Measurements from ENCODE around the gene PRRC2C. TPM values are rescaled to one million over a fixed set of nuclear protein-coding genes. Genes with fewer than 3 reads are reported as not detected.
"Not testable (repeated sequence)": the region's sequence is repeated elsewhere in the genome, so short reads cannot be mapped to it uniquely, and the experiment has no call there.

The PRRC2C gene
- total RNA-seq, 1 experiment from 2014 or later, result 267 TPM

- Histone ChIP-seq H4K20me1 (ENCODE audit: control insufficient read depth, insufficient read depth, insufficient read length) (no peaks in the 10 kb centered on the region), H2BK20ac (ENCODE audit: low read depth, low read length, poor library complexity, severe bottlenecking) (no peak overlapping the region), H2BK15ac (ENCODE audit: low read depth, low read length) (no peak overlapping the region), H3K23me2 (ENCODE audit: insufficient read length, low read depth, low read length, poor library complexity, severe bottlenecking) (no peaks in the 10 kb centered on the region), H3K23ac (ENCODE audit: insufficient read length, low read depth, low read length) (no peak overlapping the region), H4K5ac (ENCODE audit: insufficient read length, low read depth, low read length) (no peak overlapping the region), H2BK5ac (ENCODE audit: insufficient read length, low read length) (no peak overlapping the region), H3K27ac (ENCODE audit: insufficient read length, low read depth, low read length) (no peak overlapping the region), H2BK12ac (ENCODE audit: insufficient read length, low read depth, low read length) (no peak overlapping the region), H3K79me1 (ENCODE audit: insufficient read depth, low read depth, low read length, poor library complexity, severe bottlenecking) (no peaks in the 10 kb centered on the region), H3K4ac (ENCODE audit: low read depth, low read length) (no peak overlapping the region), H3K18ac (ENCODE audit: insufficient read length, low read depth, low read length) (no peak overlapping the region), H4K91ac (ENCODE audit: insufficient read length, low read depth, low read length) (no peak overlapping the region), H2AFZ (ENCODE audit: low read length) (no peak overlapping the region), H2BK120ac (ENCODE audit: low read depth, low read length, poor library complexity, severe bottlenecking) (no peak overlapping the region), H3K79me2 (ENCODE audit: insufficient read depth, low read length) (no peaks in the 10 kb centered on the region; the same call in 1 of the 2 replicates), H3K4me1 (ENCODE audit: insufficient read depth, low read length) (no peaks in the 10 kb centered on the region), H3K27me3 (ENCODE audit: insufficient read depth, low read length) (no peaks in the 10 kb centered on the region), H2AK5ac (ENCODE audit: insufficient read length, low read length) (no peak overlapping the region), H3K9ac (ENCODE audit: extremely low read depth, insufficient read length, low read length) (no peak overlapping the region), H3K9me3 (ENCODE audit: control insufficient read depth, low read depth, low read length) (no peaks in the 10 kb centered on the region), H3K56ac (ENCODE audit: insufficient read length, low read depth, low read length) (no peak overlapping the region), H3K4me2 (ENCODE audit: insufficient read depth, insufficient read length, low read length) (no peak overlapping the region), H3T11ph (ENCODE audit: low read length) (no peak overlapping the region), H3K14ac (ENCODE audit: insufficient read depth, low read length) (no peak overlapping the region), H4K8ac (replicated peaks; ENCODE audit: insufficient read length, low read depth, low read length) (no peak overlapping the region)
- peaks cover 21 to 29% of the 10 kb centered on the region in 2 experiments for H3K9me3 Mint-ChIP-seq
- DNase-seq, result no peak
- H3K36me3 Mint-ChIP-seq (ENCODE audit: insufficient read depth in 1 of 3, low read depth in 3 of 3), result peaks cover 83 to 93% (median 93%) of the 10 kb centered on the region in 3 experiments
- no peak overlapping the region for H3K4me3 Mint-ChIP-seq
- H3K27me3 Mint-ChIP-seq (ENCODE audit: low read depth), result no peaks in the 10 kb centered on the region
- no peak overlapping the region for H3K27ac Mint-ChIP-seq
- WGBS (ENCODE audit: extremely low coverage, insufficient read length, low lambda C conversion rate), result no CpG with 5 or more reads among the region's 3 CpGs
- H3K4me1 Mint-ChIP-seq, result no peaks in the 10 kb centered on the region
- TF ChIP-seq CTCF (conservative IDR thresholded peaks at IDR 0.05), result no peak
Observed at GRCh38 chr1:171550050-171550449, 64.7 kb downstream of the PRRC2C start.

- not testable (repeated sequence) for H3K9me3 ChIP-seq (ENCODE audit: control insufficient read depth, low read depth, low read length); H4K8ac ChIP-seq (replicated peaks; ENCODE audit: insufficient read length, low read depth, low read length); H3T11ph ChIP-seq (ENCODE audit: low read length); H3K27me3 Mint-ChIP-seq (ENCODE audit: low read depth); H2BK20ac ChIP-seq (ENCODE audit: low read depth, low read length, poor library complexity, severe bottlenecking); H3K79me2 ChIP-seq (ENCODE audit: insufficient read depth, low read length); H3K4ac ChIP-seq (ENCODE audit: low read depth, low read length); H3K14ac ChIP-seq (ENCODE audit: insufficient read depth, low read length); H2BK120ac ChIP-seq (ENCODE audit: low read depth, low read length, poor library complexity, severe bottlenecking); H4K5ac ChIP-seq (ENCODE audit: insufficient read length, low read depth, low read length); H3K56ac ChIP-seq (ENCODE audit: insufficient read length, low read depth, low read length); DNase-seq; H2AFZ ChIP-seq (ENCODE audit: low read length); H3K79me1 ChIP-seq (ENCODE audit: insufficient read depth, low read depth, low read length, poor library complexity, severe bottlenecking); H3K23ac ChIP-seq (ENCODE audit: insufficient read length, low read depth, low read length); H4K91ac ChIP-seq (ENCODE audit: insufficient read length, low read depth, low read length); H3K9ac ChIP-seq (ENCODE audit: extremely low read depth, insufficient read length, low read length); H2BK12ac ChIP-seq (ENCODE audit: insufficient read length, low read depth, low read length); H3K4me1 Mint-ChIP-seq; H3K27ac Mint-ChIP-seq; H3K4me2 ChIP-seq (ENCODE audit: insufficient read depth, insufficient read length, low read length); H2AK5ac ChIP-seq (ENCODE audit: insufficient read length, low read length); H2BK5ac ChIP-seq (ENCODE audit: insufficient read length, low read length); H4K20me1 ChIP-seq (ENCODE audit: control insufficient read depth, insufficient read depth, insufficient read length); H3K4me3 Mint-ChIP-seq; H3K27ac ChIP-seq (ENCODE audit: insufficient read length, low read depth, low read length); H3K27me3 ChIP-seq (ENCODE audit: insufficient read depth, low read length); H3K23me2 ChIP-seq (ENCODE audit: insufficient read length, low read depth, low read length, poor library complexity, severe bottlenecking); H3K4me1 ChIP-seq (ENCODE audit: insufficient read depth, low read length); H2BK15ac ChIP-seq (ENCODE audit: low read depth, low read length); H3K18ac ChIP-seq (ENCODE audit: insufficient read length, low read depth, low read length)
- no CpG with 5 or more reads among the region's 4 CpGs for WGBS (ENCODE audit: extremely low coverage, insufficient read length, low lambda C conversion rate)
- peaks cover 26 to 35% of the 10 kb centered on the region in 2 experiments for H3K9me3 Mint-ChIP-seq
- H3K36me3 Mint-ChIP-seq (ENCODE audit: insufficient read depth in 1 of 3, low read depth in 3 of 3), result peaks cover 87 to 94% (median 93%) of the 10 kb centered on the region in 3 experiments
Observed at GRCh38 chr1:171550598-171551100, 65.3 kb downstream of the PRRC2C start.
